GM21526 (cell line): ENCODE results near the gene BAIAP2.
"Not testable (repeated sequence)": the region's sequence is repeated elsewhere in the genome, so short reads cannot be mapped to it uniquely, and the experiment has no call there.

Experiments used
- ATAC-seq: cut with Tn5 transposase; IDR thresholded peaks from one replicate; pipeline ENCODE4 v1.9.1; 2021; ENCODE audit warnings: moderate library complexity; ENCODE audit not compliant: unreplicated experiment, low FRiP score

BAIAP2 gene

DNA sequence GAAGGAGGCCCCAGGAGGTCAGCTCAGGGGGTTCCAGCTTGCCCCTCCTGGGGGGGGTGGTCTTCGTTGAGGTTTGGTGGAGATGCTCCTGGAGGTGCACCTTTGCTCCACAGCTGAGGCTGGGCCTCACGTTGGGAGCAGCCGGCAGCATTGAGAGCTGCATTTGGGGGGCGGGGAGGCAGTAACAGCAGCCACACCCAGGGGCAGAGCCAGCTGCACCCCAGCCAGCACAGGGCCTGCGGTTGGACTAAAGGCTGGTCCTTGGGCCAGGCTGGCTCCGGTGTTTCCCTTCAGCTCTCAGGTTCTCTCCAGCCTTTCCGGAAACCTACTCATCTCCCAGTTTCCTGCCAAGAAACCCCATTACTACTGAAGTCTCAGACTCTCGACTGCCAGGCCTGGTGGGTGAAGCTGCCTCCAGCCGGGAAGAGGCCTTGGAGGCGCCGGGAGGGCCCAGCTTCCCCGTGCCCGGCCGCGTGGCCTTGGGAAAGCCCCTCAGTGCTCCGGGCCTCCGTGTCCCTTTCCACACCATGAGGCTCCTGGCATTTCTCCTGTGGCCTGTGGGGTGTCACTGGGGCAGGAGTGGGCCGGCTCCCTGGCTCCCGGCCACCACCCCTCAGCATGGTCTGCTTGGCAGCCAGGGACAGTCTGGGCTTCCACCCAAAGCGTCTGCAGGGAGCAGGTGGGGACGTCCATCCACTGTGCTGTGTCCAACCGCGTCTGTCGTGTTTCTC is 14.0 kb upstream of the BAIAP2 start:
- ATAC-seq, result no peak

DNA sequence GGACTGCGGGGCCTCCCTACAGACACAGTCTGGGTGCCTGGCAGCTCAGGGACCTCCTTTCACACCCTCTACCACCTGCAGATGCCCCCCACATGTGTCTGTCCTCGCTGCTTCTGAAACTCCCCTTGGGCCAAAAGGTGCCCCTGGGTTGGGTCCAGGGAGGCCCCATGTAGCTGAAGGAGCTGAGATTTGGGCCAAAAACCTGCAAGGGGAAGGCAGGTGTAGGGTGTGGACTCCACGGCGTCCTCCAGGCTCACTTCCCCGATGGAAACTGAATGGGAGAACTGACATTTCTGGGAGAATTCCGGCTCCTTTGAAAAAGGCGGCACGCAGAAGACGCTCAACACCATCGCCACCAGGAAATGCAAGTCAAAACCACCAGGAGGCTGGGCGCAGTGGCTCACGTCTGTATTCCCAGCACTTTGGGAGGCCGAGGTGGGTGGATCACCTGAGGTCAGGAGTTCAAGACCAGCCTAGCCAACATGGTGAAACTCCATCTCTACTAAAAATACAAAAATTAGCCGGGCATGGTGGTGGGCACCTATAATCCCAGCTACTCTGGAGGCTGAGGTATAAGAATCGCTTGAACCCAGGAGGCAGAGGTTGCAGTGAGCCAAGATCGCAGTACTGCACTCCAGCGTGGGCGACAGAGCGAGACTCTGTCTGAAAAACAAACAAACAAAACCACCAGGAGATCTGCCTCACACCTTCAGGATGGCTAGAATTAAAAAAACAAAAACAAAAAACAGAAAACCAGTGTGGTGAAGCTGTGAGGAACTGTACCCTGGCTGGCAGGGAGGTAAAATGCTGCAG is 13.2 kb upstream of the BAIAP2 start:
- no peak for ATAC-seq

DNA sequence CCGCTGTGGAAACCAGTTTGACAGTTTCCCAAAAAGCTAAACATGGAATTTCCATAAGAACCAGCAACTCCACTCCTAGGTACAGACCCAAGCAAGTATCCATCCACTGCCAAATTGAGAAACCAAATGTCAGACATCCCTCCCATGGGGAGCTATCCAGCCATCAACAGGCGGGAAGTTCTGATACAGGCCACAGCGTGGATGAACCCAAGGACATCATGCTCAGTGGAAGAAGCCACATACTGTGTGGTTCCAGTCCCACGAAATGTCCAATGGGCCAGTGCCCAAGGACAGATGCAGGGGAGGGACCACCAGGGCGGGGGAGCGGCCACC is 12.6 kb upstream of the BAIAP2 start:
- no peak for ATAC-seq

DNA sequence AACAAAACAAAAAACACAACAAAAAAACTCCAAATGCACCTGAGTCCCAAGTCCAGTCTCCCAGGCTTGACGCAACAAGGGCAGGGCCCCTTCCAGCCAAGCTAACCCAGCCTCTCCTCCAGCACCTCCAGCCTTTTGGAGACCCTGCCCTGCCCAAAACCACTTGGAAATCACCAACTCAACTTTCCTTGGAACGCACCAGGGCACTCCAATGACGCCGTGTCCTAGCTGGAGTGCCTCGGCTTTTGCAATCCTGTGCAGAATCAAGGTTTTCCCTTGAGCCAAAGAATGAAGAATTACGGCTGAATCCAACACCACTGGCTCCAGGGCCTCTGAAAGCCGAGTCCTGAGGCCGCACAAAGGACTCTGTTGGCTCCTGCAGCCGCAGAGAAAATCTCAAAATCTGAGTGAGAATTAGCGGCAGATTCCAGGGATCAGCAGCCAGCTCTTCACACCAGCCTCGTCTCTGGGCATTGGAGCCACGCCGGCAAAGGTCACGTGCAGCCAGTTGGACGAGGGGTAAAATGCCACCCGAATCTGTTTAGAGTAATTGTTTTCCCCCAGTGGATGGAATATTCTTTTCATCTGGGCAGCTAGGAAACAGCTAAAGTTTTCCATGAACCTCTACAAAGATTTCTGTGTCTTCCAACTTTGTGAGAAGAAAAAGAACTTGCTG is 9.7 kb upstream of the BAIAP2 start:
- no peak for ATAC-seq

DNA sequence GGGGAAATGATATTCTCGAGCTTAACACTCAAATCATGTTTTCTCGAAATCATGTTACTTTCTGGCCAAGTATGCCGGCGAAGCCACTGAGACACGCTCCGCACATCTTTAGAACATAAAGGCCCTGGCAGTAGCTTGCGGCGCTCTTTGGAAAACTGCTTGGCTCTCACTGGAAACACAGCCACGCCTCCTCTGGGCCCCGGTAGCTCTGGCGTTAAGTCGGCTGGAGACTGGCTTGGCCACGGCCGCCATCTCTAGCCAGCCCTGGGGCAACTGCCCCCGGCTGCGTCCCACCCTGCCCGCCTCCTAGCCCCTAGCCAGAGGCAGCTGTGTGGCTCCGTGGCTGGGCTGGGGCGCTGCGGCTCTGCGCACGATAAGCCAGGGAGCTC is 9.2 kb upstream of the BAIAP2 start:
- ATAC-seq, result no peak

DNA sequence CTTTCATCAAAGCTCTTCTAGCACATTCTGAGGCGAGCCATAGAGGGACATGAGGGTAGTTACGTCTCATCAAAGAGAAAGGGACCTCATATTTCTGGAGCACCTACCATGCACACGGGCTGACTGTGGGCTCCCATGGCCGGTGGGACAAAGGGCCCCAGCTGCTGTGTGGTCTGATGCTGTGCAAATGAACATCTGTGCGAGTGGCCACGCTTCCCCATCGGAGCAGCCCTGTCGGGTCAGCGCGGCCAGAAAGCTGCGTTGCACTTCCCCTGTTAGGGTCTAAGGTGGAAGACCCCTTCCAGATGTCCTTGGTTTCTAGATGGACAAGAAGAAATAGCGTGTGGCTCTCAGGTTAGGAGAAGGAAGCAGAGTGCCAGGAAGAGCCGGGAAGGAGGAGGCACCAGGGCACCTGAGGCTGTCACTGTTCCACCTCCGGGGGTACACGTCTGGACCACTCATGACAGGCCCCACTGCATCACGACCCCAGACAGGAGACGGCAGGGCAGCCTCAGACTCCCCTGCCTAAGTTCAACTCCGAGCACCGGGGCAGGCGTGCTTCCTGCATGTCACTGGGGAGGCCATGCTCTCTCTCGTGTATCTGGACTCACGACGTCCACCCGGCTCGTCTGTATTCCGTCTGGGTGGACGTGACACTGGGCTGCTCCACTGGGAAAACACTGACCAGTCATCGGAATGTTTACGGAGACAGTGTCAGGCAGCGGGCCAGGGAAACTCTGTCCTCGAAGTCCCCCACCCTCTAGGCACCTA is 8.5 kb upstream of the BAIAP2 start:
- ATAC-seq, result no peak

DNA sequence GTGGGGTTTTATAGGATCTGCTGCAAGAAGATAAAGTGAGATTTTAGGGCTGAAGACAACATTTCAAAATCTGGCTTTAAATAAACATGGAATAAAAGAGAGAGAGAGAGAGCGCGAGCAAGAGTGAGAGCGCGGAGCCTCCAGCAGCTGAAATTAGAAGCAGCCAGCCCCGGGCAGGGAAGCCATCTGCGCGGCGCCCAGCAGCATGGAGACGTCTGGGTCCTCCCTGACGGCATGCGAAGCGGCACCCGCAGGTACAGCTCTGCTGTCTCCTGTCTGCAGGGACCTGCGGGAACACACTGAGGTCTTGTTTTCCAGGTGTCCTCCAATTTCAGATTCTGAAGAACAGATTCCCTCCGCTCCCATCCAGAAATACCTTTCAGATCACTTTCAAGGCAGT is 7.9 kb upstream of the BAIAP2 start:
- ATAC-seq, result no peak

DNA sequence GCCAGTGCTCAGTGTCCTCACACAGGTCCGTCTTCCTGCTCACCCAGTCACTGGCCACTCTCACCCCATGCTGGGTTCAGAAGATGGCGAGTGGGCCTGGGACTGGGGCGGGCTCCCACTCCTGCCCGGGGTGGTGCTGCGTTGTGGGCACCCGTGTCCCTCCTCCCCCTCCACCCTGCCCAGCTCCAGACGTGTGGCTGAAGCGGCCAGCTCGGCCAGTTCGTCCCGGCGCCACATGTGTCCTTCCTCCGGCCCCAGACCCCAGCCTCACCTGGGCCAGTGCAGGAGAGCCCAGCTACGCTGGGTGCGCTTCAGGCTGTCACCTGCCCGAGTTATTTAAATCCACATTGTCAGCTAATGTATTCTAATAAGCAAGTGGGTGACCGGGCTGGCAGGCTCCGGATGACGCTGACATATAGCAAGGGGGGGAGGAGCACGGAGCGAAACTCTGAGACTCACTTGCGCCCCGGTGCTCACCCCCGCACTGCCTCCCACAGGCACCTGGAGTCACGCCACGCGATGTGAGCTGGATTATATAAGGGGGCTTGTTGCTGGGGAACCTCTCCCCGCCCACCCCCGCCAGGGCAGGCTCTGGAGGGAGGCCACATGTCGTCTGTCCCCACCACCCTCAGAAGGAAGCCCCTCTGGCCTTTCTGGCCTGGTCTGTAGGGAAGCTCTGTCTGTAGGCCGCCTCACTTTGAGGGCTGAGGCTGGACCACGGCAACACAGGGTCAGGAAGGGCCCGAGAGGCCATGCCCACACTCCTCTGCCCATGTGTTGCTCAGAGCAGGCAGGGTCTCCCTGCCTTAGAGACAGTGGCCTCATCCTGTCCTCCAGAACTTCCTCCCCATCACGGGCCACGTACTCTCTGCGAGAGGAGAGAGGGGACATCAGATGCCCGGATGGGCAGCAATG is 7.1 kb upstream of the BAIAP2 start:
- no peak for ATAC-seq

DNA sequence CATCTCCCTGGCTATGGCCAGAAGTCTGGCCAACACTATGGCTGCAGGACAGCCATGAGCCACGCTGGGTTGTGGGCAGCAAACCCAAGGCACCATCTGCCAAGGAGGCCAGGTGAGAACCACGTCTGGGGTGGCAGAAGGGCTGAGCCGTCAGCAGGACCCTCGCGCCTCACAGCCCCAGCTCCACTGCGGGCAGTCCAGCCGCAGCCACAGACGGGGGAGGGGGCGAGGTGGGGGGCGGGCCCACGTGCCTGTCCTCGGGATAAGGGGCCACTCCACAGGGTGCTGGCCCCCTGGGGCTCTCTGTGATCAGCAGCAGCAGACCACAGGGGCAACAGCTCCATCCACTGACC is 6.5 kb upstream of the BAIAP2 start:
- ATAC-seq, result no peak

DNA sequence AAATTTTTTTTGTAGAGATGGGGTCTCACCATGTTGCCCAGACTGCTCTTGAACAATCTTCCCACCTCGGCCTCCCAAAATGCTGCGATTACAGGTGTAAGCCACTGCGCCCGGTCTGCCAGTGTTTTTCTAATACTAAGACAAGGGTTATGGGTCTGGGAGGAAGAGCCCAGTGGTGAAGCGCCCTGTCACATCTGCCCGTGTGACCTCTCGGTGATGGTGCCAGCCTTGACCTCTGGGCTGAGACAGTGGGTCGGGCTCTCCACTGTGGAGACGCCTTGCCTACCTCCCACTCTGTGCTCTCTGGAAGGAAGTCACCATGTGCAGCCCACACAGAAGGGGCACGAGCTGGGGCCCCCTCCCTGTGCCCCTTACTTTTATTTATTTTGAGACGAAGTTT is 5.1 kb upstream of the BAIAP2 start:
- ATAC-seq, result no peak

DNA sequence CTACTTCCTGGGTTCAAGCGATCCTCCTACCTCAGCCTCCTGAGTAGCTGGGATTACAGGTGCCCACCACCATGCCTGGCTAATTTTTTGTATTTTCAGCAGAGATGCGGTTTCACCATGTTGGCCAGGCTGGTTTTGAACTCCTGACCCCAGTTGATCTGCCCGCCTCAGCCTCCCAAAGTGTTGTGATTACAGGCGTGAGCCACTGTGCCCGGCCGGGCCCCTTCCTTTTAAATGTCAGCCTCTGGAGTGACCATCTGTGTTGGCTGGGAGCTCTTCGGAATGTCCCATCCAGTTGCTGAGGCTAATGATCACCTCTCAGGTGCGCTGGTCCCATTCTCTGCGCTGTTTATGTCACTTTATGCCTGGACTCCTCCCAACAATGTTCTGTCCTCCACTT is 4.6 kb upstream of the BAIAP2 start:
- ATAC-seq, result not testable (repeated sequence)

DNA sequence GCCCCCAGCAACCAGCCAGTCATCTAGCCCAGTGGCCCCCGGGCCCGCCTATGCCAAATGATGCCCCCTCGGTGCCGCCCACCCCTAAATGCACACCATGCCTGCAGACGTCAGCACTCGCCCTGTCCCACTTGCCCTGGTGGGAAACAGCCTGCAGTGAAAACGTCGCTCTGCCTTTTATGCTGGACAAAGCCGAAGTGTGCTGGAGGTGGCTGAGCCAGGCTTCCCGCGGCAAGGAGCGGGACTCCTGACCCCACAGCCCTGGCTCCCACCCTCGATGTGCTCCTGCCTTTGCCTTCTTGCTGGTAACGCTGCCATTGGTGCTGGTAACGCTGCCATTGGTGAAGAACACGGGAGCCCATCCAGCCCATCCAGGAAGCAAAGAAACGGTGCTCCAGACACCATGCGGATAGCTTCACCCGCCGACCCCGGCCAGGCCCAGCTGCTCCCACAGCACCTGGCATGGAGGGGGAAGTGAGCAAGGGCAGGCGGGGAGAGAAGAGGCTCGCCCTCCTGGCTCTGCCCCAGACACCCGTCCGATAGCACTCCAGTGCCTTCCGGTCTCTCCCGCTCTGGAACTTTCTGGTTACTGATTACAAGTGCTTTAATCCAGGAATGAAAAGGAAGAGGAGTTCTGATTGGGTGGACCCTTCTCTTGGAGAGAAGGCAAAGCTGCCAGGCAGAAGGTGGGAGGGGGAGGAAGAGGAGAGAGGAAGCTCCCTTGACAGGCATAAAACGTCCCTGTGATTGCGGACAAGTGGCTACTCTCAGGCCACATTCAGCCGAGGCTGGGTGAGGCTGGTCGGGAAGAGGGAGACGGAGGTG is 4.0 kb upstream of the BAIAP2 start:
- ATAC-seq, result no peak

DNA sequence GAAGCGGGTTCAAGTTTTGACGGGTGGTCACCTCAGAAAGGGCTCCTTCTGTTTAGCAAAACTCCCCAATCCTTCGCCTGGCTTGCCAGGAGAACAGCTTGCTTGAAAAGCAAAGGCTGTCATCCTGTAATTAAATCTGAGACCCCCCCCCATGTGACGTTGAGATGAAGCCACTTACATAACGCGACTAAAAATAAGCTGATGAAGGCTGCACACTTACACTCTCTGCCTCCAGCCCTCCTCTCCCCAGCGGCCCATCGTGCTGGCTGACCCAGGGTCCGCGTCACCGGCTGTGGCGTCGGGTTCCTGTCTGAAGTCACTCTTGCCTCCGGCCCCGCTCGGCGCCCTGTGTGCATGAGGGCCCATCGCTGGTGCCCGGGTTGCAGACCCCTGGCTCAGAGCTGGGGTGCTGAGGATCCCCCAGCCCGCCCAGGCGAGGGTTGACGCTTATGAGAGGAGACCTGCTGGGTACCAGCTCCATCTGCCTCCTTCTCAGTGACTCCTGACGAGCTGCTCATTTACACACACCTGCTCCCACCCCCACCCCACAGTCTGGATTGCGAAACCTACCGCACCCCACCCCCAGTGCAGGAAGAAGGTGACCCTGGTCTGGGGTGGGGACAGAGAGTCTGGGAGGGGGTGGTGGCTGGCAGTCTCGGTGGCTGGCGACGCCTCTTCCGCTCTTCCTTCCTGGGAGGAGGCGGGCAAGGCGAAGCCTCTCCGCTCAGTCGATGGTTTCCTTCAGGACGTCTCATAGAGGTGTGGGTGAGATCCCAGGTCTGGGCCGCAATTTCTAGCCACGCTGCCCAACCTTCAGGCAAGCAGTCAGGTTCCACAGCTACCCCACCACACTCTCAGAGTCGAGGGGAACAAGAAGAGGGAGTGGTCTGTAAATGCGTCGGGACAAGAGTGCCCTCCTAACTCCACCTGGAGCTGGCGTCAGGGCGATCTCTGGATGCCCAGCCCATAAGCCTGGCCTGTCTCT is 3.1 kb upstream of the BAIAP2 start:
- ATAC-seq, result no peak

DNA sequence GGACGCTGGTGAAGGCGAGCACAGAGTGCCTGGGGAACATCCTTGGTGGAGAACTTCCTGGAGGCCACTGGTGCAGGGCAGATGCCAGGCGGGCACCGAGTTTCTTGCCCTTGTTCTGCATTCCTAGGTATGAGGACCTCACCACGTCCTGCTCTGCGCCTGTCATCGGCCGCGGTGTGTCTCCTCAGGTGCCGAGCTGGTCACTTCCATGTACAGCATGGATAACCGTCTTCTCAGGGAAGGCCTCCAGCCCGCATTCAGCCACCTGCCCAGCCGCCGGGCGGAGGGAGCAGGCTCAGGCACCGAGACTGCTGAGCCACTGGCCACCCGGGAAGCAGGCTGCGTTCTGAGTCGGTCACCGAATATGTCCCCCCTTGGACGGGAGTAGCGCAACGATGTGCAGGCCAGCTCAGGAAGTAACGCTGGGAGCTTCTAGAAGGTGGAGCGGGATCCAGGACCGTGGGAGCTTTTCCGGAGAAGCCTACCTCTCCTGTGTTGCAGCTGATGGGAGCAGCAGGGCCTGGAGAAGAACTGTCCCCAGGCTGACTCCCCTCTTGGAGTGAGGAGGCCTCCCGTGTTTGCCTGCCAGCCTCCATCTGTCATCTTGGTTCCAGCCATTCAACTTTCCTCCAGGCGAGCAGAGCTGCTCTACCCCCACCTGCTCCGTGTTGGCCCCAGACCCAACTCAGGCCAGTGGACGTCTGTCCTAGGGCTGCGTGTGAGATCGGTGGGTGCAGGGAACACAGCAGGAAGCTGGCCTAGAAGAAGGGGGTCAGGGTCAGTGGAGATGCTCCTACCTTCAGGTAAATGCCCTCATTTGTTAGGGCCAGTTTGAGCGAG is 2.1 kb upstream of the BAIAP2 start:
- no peak for ATAC-seq

DNA sequence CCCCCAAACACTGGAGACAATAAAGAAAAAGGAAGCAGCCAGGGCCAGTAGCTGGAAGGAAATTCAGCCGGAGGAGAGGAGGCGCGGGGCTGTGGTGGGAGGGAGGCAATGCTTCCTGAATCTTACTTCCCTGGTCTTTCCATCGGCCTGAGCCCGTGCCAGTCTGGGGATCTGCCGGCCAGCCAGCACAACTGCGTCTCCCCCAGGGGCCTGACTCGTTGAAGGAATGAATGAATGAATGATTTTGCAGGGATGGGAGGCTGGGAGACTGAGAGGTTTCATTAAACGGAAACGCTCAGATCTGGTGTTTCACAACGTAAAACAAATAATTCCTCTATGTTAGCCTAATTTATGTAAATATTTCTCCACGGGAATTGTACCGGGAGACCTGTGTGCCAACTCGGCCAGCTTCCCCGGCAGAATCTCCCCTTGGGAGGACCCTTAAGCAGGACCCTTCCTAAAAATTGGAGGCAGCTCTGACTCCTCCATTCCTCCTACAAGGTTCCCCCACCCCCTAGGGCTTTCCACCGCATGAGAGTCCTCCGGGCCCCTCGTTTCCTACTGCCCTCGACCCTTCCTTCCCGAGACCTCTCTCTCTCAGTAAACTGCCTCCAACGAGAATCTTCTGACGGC is 1.3 kb upstream of the BAIAP2 start:
- ATAC-seq, result no peak

DNA sequence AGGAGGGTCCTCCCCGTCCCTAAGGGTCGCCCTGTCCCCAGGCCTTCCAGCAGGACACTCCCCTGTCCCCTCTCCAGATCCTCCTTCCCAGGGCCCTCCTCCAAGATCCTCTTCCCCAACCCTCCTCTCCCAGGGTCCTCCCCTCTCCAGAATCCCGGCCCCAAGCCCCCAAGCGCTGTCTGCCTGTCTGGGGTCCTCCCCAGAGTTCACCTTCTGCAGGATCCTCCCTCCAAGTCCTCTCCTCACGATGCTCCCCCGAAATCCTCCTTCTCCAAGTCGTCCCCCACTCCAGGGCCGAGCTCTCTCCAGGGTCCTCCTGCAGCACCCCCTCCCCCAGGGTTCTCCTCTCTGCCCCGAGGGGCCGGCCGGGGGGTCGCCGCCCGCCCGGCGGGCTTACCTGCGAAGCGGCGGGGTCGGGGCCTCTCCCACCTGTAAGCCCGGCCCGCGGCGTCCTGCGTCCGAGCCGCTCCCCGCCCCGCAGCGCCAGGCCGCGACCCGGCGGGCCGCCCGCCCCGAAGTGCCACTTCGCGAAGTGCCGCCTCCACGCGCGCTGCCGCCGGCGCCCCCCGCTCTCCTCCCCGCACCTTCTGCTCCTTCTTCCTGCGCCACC is 678 bp upstream of the BAIAP2 start:
- ATAC-seq, result no peak
